GM18907 (cell line): ENCODE measurements around the gene WDFY4.

Source experiments
- ATAC-seq: cut with Tn5 transposase; IDR thresholded peaks from one replicate; pipeline ENCODE4 v1.9.1; 2021; ENCODE audit warnings: mild to moderate bottlenecking, moderate library complexity; ENCODE audit not compliant: unreplicated experiment

Gene WDFY4

DNA sequence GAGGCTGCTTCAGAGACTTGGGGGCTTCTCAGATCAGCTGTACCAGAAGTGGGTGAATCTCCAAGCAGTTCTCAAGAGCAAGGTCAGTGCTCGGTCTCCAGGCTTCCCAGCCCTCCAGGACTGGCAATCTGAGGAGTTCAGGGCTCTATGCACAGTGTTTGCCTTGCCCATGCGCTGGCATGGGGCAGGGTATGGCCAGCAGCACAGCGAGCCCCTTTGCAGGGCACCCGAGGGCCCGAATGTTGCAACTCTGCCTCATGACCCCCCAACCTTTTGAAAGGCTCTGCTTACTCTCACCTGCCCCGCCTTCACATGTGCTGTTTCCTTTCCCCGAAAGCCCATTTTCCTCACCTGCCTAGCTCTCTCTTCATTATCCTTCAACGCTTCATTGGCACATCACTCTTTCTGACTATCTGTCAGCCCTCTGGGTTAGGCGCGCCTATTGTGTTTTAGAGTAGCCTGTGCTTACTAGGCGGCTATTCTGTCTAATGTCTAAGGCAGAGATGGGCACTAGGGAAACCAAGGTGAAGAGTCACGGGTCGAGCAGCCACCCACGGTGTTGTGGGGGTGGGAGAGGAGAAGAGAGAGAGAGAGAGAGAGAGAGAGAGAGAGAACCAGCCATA lies 83.6 kb downstream of the WDFY4 start:
- no peak for ATAC-seq

DNA sequence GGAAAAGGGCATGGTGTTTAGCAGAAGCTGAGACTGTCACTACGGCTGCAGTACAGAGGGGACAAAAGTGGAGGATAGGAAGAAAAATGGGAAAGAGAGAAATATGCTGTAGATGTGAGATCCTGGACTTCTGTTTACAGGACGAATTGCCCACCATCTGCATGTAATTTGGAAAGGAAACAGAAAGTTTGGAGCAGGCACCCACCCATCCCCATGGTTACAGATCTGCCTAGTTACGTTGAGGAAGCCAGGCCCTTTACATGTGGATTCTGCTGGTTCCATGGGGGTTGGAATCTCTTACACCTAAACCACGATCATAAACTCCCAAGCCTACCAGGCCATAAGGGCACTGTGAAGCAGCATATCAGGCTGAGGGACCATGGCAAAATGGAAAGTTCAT lies 84.3 kb downstream of the WDFY4 start:
- ATAC-seq, result no peak

DNA sequence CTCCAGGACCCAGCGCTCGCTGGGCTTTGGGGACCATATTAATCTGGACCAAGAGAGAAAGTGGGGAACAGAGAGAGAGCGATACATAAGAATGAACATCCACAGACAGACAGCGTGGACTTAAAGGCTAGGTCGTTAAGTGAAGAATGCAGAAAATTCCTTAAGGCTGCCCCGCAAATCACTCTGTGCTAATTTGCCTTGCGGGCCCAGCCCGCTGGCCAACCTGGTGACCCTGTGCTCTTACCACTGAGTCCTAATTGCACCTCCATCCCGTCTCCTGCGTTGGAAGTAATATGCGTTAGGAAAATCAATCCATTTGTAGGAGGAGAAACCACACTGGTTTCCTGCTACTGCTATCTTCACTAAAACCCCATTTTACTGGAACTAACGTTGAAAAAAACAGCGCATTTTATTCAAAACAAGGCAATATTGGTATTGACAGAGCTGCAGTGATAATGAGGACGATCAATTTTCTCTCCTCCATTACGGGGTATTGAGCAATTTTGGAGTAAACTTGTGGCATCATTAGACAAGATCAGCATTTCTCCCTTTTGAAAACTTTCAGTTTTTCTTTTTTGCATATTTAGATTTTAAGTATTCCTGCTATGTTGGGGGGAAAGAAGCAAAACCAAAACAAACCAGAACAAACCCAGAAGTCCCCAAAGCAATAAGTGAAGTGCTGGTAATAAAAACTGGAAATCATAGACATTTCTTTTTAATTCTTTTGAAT lies 85.2 kb downstream of the WDFY4 start:
- ATAC-seq, result no peak

DNA sequence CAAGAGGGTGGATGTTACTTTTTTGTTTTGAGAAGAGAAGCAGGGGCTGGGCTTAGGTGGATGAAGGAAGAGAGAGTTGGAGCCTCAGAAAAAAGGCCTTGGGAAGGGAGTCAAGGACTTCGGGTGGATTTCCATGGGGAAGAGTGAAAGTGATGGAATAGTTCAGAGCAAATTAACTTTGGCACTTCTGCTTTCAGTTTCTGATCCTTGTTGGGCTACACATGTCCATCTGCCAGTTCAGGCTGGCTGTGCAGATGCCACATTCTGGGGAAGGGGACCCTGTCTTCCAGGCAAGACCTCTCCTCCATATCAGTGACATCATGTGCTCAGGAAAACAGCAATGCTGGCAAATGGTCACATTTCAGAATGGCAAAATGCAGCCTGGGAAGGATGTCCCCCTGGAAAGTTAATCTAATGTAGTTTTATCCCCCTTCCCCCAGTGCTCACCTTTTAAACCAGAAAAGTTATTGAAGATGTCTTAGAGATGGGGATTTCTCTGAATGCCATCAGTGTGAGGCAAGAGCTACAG lies 86.0 kb downstream of the WDFY4 start:
- ATAC-seq, result no peak

DNA sequence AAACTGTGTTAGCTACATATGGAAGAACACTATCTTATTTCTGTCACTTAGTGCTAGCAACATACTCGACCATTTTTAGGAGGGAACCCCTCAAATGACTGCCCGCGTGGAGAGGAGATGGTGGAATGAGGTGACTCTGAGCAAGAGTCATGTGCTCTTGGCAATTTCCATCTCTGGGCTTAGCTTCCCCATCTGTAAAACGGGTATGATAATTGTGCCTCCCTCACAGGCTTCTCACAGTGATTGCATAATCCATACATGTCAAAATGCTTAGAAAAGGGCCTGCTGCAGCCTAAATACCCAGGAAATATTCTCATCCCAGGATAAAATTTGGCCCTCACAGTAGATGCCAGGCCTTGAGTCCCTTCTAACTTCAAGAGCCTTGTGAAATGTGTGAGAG lies 86.6 kb downstream of the WDFY4 start:
- no peak for ATAC-seq

DNA sequence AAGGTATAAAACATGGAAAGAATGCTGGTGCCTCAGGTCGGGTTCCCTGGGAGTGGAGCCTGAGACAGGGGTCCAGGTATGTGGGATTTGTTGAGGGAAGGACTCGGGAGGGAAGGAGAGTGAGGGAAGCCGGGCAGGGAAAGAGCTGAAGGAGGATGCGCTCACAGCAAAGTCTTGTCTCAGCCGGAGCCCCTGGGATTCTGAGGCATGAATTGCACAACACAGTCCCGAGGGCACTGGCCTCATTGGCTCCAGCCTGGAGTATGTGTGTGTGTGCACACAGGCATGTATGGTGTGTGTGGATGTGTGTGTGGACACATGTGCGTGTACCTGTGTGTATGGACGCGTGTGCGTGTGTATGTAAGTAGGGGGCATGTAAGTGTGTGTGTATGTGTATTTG lies 87.4 kb downstream of the WDFY4 start:
- no peak for ATAC-seq

DNA sequence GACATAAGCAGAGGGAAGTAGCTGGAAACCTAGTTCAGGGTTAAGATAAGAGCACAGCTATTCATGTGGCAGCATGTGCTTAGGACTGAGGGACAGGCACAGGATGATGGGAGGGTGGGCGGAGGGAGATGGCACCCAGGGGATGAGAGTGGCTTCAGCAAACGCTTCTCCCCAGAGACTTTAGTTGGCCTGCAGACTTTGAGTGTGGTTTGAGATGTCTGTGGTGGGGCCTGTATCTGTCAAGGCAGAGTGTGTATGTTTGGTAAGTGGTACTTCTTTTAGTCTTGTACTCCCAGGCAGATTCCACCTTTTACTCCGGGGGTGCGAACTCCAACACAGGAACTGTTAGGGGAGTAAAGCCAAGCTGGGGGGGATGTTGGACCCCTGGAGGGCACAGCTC lies 88.9 kb downstream of the WDFY4 start:
- ATAC-seq, result peak; percentile 60

DNA sequence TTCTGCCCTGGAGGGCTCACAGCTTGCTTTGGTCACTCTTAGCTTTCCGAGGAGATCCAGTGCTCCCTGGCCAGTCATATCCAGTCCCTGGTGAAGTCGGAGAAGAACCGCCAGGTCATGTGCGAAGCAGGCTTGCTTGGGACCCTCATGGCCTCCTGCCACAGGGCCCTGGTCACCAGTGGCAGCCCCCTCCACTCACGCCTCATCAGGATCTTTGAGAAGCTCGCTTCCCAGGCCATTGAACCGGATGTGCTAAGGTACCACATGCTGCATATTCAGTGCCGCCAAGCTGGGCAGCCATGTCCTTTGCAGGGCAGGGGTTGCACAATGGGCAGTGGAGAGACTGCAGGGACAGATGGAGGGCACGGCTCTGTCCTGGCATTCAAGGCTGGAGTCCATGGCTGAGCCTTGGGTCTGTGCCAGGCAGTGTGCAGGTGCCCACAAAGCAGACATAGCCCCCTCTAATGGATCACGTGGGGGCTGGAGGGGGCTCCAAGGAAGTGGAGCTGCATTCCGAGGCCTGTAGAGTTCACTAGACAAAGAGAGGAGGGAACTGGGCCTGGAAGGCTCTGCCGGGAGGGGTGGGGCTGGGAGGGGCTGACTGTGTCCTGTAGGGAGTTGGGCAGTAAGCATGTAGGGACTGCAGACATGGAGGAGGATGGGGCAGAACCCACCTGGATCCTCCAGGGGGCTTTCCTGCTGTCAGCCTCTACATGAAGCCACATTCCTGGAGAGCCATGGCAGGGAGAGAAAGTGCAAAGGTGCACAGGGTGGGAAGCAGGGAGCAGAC lies 89.9 kb downstream of the WDFY4 start:
- no peak for ATAC-seq

DNA sequence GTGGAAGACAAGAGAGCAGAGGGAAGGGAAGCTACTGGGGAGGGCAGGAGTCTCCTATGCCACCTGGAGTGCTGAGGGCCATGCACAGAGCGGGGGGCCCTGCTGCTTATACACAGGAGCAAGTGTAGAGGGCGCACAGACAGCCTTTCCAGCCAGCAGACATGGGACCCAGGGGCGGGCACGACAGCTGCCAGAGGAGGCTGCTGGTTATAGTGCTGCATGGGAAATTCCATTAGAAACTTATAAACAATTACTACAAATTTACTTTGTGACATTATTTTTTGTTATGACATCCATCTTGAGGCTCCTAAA lies 90.5 kb downstream of the WDFY4 start:
- no peak for ATAC-seq

DNA sequence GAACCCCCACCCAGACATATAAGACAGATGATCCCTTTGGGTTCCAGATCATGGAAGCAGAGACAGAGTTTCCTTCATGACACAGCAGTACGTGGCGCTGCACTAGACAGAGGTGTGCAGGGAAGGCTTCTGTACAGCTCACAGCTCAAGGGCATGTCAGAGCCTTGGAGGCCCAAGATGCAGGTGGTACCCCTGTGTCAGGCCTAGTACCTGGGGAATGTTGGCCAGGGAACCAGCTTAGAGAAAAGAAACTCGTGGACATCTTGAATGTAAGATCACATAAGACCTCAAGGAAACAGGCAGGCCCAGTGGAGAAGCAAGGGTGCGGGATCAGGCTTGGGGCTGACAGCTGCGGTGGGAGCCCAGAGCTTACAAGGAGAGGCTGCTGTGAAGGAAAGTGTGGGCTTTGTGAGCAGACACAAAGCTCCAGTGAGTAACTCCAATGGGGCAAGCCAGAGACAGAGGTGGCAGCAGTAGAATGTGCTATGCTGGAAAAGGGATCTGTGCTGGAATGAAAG lies 91.4 kb downstream of the WDFY4 start:
- ATAC-seq, result no peak

DNA sequence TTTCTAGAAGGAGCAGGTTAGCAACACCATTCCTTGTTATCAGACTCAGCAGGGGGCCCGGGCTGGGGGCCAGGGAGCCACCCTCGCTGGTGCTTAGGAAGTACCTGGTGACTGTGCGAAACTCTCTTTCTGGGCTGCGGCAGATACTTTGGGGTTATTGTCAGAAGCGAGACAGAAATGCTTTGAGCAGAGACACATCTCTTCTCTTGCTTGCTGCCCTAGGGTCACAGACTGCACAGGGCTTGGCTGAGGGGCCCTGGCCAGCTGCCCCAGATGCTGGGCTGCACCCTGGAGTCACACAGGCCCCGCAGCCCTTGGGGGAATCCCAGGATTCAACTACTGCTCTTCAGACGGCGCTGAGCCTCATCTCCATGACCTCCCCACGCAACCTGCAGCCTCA lies 91.9 kb downstream of the WDFY4 start:
- ATAC-seq, result no peak

DNA sequence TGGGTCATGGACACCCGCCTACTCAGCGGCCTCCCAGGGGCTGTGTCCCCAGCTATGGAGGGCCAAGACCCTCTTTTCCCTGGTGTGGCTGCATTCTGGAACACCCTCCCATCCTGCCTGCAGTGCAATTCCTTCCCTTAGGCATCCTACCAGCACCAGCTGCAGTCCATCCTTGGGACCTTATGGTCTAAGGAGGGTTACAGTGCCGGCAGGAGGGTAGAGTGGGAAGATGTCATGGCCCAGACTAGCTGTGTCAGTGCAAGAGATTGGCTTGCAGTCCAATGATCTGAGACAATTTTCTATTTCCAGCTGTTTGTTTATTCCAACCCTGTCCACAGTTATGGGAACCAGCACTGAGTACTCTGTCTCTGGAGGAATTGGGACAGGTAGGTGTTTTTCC lies 92.4 kb downstream of the WDFY4 start:
- no peak for ATAC-seq

DNA sequence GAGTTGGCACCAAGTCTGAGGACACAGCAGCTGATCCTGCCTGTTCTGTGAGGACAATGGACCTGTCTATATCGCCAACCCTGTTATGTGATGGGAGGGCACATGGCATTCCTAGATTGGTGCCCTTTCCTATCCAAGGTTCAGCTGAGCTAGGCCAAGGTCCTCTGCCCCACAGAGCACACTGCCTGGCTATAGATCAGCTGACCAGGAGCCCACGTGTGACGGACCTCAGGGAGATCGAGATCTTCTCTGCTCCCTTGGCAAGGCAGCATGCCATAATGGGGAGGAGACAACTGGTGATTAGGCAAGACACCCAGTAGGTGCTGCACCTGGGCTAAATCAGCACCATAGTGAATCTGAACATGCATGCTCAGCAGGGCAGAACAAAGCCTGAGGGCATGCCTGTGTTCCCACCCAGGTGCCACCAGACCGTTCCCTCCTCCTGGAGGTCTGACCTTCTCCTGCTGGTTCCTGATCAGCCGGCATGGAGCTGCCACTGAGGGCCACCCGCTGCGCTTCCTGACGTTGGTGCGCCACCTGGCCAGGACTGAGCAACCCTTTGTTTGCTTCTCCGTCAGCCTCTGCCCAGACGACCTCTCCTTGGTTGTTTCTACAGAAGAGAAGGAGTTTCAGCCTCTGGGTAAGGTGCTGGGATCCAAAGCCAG lies 93.7 kb downstream of the WDFY4 start:
- no peak for ATAC-seq

DNA sequence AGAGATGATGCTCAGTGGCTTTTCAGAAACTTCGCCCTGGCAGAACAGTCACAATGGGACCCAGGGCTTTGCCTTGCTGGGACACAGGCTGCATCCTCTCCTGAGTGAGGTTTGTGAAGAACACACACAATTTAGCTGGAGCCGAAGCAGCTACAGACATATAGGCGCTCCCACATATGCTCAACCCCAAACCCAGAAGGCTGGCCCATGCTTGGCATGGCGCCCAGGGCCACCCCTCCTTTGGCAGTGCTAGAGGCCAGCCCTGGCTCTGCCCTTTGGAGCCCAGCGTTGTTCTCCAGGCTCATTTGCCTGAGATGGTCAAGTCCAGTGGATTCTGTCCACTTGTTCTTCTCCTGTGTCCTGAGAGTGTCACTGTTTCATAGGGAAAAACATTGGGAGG lies 94.4 kb downstream of the WDFY4 start:
- no peak for ATAC-seq

DNA sequence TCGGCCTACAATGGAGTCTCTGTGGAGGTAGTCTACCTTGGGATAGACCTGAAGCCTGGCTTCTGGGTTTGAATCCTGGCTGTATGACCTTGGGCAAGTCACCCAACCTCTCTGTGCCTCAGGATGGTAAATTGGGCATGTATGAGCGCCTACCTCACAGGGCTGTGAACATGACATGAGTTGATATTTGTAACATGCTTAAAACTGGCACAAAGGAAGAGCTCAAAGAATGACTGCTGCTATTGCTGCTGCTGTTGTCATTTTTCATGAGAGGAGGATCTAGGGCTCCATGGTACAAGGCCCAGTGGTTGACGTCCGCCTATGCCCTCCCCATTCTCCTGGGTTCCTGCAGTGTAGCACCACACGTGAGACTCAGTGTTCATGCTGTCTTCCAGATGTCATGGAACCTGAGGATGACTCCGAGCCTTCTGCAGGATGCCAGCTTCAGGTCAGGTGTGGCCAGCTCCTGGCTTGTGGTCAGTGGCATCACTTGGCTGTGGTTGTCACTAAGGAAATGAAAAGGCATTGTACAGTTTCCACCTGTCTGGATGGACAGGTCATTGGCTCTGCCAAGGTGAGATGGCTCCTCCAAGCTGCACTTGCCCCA lies 95.0 kb downstream of the WDFY4 start:
- ATAC-seq, result no peak

DNA sequence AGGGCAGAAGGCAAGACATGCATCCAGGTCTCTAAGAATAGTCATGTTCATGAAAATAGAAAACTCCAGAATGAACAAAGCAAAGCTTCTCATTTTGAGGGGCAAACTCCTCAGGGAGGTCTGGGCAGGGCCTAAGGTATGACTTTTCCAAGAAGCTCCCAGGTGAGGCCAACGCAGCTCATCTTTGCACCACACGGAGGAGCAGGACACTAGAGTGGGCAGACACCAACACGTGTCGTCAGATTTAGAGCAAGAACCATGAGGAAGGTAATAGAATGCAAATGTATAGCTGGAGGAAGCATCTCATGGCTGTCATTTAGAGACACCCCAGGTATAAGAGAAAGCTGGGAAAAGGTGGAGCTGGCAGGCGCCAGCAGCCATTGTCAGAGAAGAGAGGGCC lies 95.7 kb downstream of the WDFY4 start:
- no peak for ATAC-seq

DNA sequence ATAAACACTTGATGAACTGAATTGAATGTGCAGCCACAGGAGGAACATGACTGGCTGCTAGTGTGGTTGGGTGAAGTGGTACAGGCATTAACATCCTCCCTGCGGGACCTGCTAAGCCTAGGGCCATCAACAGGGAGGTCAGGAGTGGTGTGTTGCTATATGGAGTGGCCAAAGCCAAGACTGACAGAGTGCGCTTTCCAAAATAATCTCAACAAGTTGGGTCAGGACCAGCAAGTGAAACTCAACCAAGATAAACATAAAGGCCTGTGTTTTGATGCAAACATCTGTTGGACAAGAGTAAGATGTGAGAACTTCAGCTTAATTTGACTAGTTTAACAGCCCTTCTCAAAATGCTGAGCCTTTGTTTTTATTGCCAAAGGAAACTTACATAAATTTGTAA lies 97.7 kb downstream of the WDFY4 start:
- ATAC-seq, result no peak

DNA sequence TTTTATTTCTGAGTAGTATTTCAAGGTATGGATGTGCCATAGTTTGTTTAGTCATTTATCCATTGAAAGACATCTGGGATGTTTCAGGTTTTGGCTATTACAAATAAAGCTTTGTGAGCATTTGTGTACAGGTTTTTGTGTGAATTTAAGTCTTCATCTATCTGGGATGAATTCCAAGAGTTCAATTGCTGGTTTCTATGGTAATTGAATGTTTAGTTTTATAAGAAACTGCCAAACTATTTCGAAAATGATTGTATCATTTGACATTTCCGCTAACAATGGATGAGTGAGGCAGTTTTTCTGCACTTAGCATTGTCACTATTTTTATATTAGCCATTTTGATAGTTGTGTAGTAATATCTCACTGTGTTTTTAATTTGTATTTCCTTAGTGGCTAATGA lies 99.4 kb downstream of the WDFY4 start:
- ATAC-seq, result no peak

DNA sequence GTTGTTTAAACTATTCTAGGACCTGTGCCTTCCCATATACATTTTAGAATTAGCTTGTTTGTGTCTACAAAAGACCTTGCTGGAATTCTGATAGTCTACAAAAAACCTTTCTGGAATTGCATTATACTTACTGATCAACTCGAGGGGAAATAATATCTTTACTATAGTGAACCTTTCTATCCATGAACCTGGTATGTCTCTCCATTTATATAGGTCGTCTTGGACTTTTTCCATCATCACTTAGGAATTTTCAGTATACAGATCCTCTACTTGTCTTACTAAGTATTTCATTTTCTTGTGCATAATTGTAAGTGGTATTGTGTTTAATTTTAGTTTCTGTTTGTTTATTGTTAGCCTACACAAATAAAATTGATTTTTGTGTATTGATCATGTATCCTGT lies 101.1 kb downstream of the WDFY4 start:
- no peak for ATAC-seq

DNA sequence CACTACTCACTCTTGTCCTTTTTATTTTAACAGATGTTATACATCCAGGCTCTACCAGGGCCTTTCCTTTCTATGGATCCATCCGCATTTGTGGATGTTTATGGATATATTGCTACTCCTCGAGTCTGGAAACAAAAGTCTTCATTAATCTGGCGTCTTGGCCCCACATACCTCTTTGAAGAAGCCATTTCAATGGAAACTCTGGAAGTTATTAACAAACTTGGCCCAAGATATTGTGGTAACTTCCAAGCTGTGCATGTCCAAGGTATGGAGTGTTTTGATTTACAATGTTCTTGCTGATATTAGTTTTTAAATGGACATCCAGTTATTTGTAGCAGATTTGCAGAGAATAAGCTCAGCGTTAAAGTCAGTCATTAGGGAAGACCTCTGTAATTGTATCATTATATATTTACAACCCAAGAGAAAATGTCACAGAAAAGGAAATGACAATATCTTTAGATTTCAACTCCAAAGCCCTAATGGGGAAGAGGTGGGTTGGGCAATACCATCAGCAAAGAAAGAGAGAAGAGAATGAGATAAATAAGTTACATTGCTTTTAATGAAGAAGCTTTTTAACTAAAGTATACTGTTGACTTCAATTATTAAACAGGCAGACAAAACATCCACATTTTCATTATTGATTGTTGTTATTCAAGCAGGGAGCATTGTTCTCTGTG lies 102.1 kb downstream of the WDFY4 start:
- ATAC-seq, result no peak
